Osteoblast (primary cell): ENCODE data around the gene MAPK12. TPM values are rescaled to one million over a fixed set of nuclear protein-coding genes. Genes with fewer than 3 reads are reported as not detected.

Source experiments
- DNase-seq: peaks from one replicate; pipeline ENCODE4 v3.0.0; 2011; ENCODE audit warnings: low spot score, mixed read lengths; ENCODE audit not compliant: insufficient read length; ENCODE audit errors: missing footprints
- H2AFZ ChIP-seq: 2 replicates; pipeline ENCODE4 v1.6.0; 2011; ENCODE audit warnings: mild to moderate bottlenecking, low read length
- H3K27ac ChIP-seq: 2 replicates; pipeline ENCODE4 v1.5.1; 2011; ENCODE audit warnings: mild to moderate bottlenecking, low read depth, low read length, moderate library complexity
- H3K27me3 ChIP-seq: 2 replicates; pipeline ENCODE4 v1.6.0; 2012; ENCODE audit warnings: mild to moderate bottlenecking, control low read depth, inconsistent platforms, low read length, moderate library complexity; ENCODE audit not compliant: insufficient read depth
- H3K36me3 ChIP-seq: 2 replicates; pipeline ENCODE4 v1.5.1; 2011; ENCODE audit warnings: mild to moderate bottlenecking, low read length, control low read depth, moderate library complexity; ENCODE audit not compliant: insufficient read depth
- H3K4me1 ChIP-seq: 2 replicates; pipeline ENCODE4 v1.5.1; 2011; ENCODE audit warnings: mild to moderate bottlenecking, low read length, control low read depth, moderate library complexity; ENCODE audit not compliant: insufficient read depth
- H3K4me2 ChIP-seq: 2 replicates; pipeline ENCODE4 v1.6.0; 2011; ENCODE audit warnings: mild to moderate bottlenecking, low read length; ENCODE audit not compliant: insufficient read depth
- H3K4me3 ChIP-seq: fragments of 200-600 bp; sonication (generic); 3 replicates; pipeline ENCODE4 v1.5.1; 2012; ENCODE audit warnings: mild to moderate bottlenecking, low read length, inconsistent platforms; ENCODE audit not compliant: insufficient read depth
- H3K79me2 ChIP-seq: 2 replicates; pipeline ENCODE4 v1.6.0; 2012; ENCODE audit warnings: mild to moderate bottlenecking, low read length, control low read depth, inconsistent platforms; ENCODE audit not compliant: insufficient read depth
- H3K9me3 ChIP-seq: 2 replicates; pipeline ENCODE4 v1.5.1; 2011; ENCODE audit warnings: low read depth, low read length, control low read depth
- H4K20me1 ChIP-seq: 2 replicates; pipeline ENCODE4 v1.6.0; 2012; ENCODE audit warnings: mild to moderate bottlenecking, low read length, control low read depth; ENCODE audit not compliant: insufficient read depth
- CTCF ChIP-seq: IDR thresholded peaks from 2 replicates; pipeline ENCODE4 v1.5.1; 2011; ENCODE audit warnings: mild to moderate bottlenecking, low read depth, low read length, moderate library complexity; ENCODE audit errors: extremely low read depth
- total RNA-seq: library from RNA; depleted of rRNA; stranded (reverse); fragments of >200 nt; gene quantifications from 2 replicates; pipeline ENCODE4 v1.2.3, GENCODE V29; 2012

Gene MAPK12
- total RNA-seq, 1 donor = 34.0 TPM

- Histone ChIP-seq H2AFZ (no peak overlapping the region), H3K9me3 (no peaks in the 10 kb centered on the region), H3K4me2 (peak overlapping the region; percentile 91), H3K27me3 (no peaks in the 10 kb centered on the region), H3K79me2 (peaks cover 73% of the 10 kb centered on the region), H3K4me3 (peak overlapping the region; percentile 87), H3K27ac (peak overlapping the region; percentile 96), H4K20me1 (peaks cover 53% of the 10 kb centered on the region), H3K4me1 (peaks cover 73% of the 10 kb centered on the region), H3K36me3 (no peaks in the 10 kb centered on the region)
- peak; percentile 95 for DNase-seq
- TF ChIP-seq CTCF = no peak
Observed at GRCh38 chr22:50304528-50305392, 43.3 kb upstream of the MAPK12 start.

- TF ChIP-seq CTCF = no peak
- no peaks in the 10 kb centered on the region for H3K27me3 ChIP-seq
- peaks cover 80% of the 10 kb centered on the region for H3K79me2 ChIP-seq
- no peaks in the 10 kb centered on the region for H3K36me3 ChIP-seq
- no peaks in the 10 kb centered on the region for H3K9me3 ChIP-seq
- no peak overlapping the region for H2AFZ ChIP-seq
- peak; percentile 96 for DNase-seq
- peak overlapping the region; percentile 48 for H3K4me2 ChIP-seq
- peaks cover 54% of the 10 kb centered on the region for H4K20me1 ChIP-seq
- peaks cover 67% of the 10 kb centered on the region for H3K4me1 ChIP-seq
- peak overlapping the region; percentile 13 for H3K4me3 ChIP-seq
- peak overlapping the region; percentile 24 for H3K27ac ChIP-seq
Observed at GRCh38 chr22:50303848-50304527, 42.5 kb upstream of the MAPK12 start.

- peaks cover 85% of the 10 kb centered on the region for H3K79me2 ChIP-seq
- DNase-seq = no peak
- no peak overlapping the region for H2AFZ ChIP-seq
- peaks cover 59% of the 10 kb centered on the region for H4K20me1 ChIP-seq
- H3K36me3 ChIP-seq = no peaks in the 10 kb centered on the region
- peak overlapping the region; percentile 48 for H3K4me2 ChIP-seq
- no peaks in the 10 kb centered on the region for H3K9me3 ChIP-seq
- peak overlapping the region; percentile 24 for H3K27ac ChIP-seq
- TF ChIP-seq CTCF = no peak
- no peaks in the 10 kb centered on the region for H3K27me3 ChIP-seq
- H3K4me1 ChIP-seq = peaks cover 67% of the 10 kb centered on the region
- no peak overlapping the region for H3K4me3 ChIP-seq
Observed at GRCh38 chr22:50303515-50303847, 42.0 kb upstream of the MAPK12 start.

GRCh38 chr22:50302564-50302963 lies 41.1 kb upstream of the MAPK12 start:
- Histone ChIP-seq H3K79me2 (peaks cover 94% of the 10 kb centered on the region), H4K20me1 (peaks cover 67% of the 10 kb centered on the region), H3K27ac (peak overlapping the region; percentile 24), H3K27me3 (no peaks in the 10 kb centered on the region), H3K36me3 (no peaks in the 10 kb centered on the region), H3K4me3 (no peak overlapping the region), H3K4me1 (peaks cover 65% of the 10 kb centered on the region), H3K9me3 (no peaks in the 10 kb centered on the region), H2AFZ (no peak overlapping the region), H3K4me2 (peak overlapping the region; percentile 65)
- no peak for DNase-seq
- no peak for TF ChIP-seq CTCF
